ENCODE measurements around the gene GAB2.

- TF ChIP-seq CTCF (IDR thresholded peaks at IDR 0.05) (no peak), POLR2A (IDR thresholded peaks at IDR 0.05) (no peak)
Observed at GRCh38 chr11:78332174-78332866, 85.3 kb downstream of the GAB2 start.
